Measurements from ENCODE around the gene PIWIL4. TPM values are rescaled to one million over a fixed set of nuclear protein-coding genes. Genes with fewer than 3 reads are reported as not detected.
"Not testable (repeated sequence)": the region's sequence is repeated elsewhere in the genome, so short reads cannot be mapped to it uniquely, and the experiment has no call there.

PIWIL4 gene
- total RNA-seq, 2 donors from 2014 or later = 0.48 to 1.1 TPM

GRCh38 chr11:94539420-94539819 lies 27.7 kb upstream of the PIWIL4 start:
- Mint-ChIP-seq H3K27ac (no peak overlapping the region), H3K27me3 (peaks cover 13% of the 10 kb centered on the region), H3K4me1 (peaks cover 4% of the 10 kb centered on the region), H3K4me3 (no peak overlapping the region), H3K36me3 (ENCODE audit: low read depth) (no peaks in the 10 kb centered on the region), H3K9me3 (no peaks in the 10 kb centered on the region)
- ATAC-seq (replicated peaks) = no peak

GRCh38 chr11:94543695-94544645 lies 23.2 kb upstream of the PIWIL4 start, which contains the start of gene FUT4:
TSS of gene FUT4 (plus strand) at chr11:94543921. CDS start at chr11:94544134, 213 bp downstream.
- peak; percentile 94 for ATAC-seq (replicated peaks)
- peak within 1 kb of the TSS; percentile 87 for H3K4me3 Mint-ChIP-seq
- H3K27ac Mint-ChIP-seq = peak within 1 kb of the TSS; percentile 95
- peaks cover 19% of the 10 kb centered on the region for H3K4me1 Mint-ChIP-seq
- no peaks in the 10 kb centered on the region for H3K9me3 Mint-ChIP-seq
- H3K27me3 Mint-ChIP-seq = no peaks in the 10 kb centered on the region
- H3K36me3 Mint-ChIP-seq (ENCODE audit: low read depth) = peaks cover 3% of the 10 kb centered on the region

- no peaks in the 10 kb centered on the region for H3K27me3 Mint-ChIP-seq
- peak; percentile 3 for ATAC-seq (replicated peaks)
- H3K4me3 Mint-ChIP-seq = peak overlapping the region; percentile 75
- H3K36me3 Mint-ChIP-seq (ENCODE audit: low read depth) = peaks cover 6% of the 10 kb centered on the region
- H3K27ac Mint-ChIP-seq = peak overlapping the region; percentile 33
- H3K9me3 Mint-ChIP-seq = no peaks in the 10 kb centered on the region
- peaks cover 20% of the 10 kb centered on the region for H3K4me1 Mint-ChIP-seq
Measured at GRCh38 chr11:94544646-94545263, 22.4 kb upstream of the PIWIL4 start.

GRCh38 chr11:94545264-94546161 lies 21.7 kb upstream of the PIWIL4 start:
- Mint-ChIP-seq H3K27me3 (no peaks in the 10 kb centered on the region), H3K36me3 (ENCODE audit: low read depth) (peaks cover 6% of the 10 kb centered on the region), H3K4me1 (peaks cover 27% of the 10 kb centered on the region), H3K4me3 (peak overlapping the region; percentile 75), H3K27ac (peak overlapping the region; percentile 33), H3K9me3 (no peaks in the 10 kb centered on the region)
- no peak for ATAC-seq (replicated peaks)

- Mint-ChIP-seq H3K9me3 (no peaks in the 10 kb centered on the region), H3K4me3 (peak overlapping the region; percentile 75), H3K4me1 (peaks cover 29% of the 10 kb centered on the region), H3K27ac (no peak overlapping the region), H3K36me3 (ENCODE audit: low read depth) (peaks cover 6% of the 10 kb centered on the region), H3K27me3 (no peaks in the 10 kb centered on the region)
- ATAC-seq (replicated peaks) = no peak
Measured at GRCh38 chr11:94546162-94546470, 21.1 kb upstream of the PIWIL4 start.

- Mint-ChIP-seq H3K27ac (peak overlapping the region; percentile 5), H3K36me3 (ENCODE audit: low read depth) (peaks cover 6% of the 10 kb centered on the region), H3K4me3 (peak overlapping the region; percentile 75), H3K4me1 (peaks cover 29% of the 10 kb centered on the region), H3K27me3 (no peaks in the 10 kb centered on the region), H3K9me3 (no peaks in the 10 kb centered on the region)
- no peak for ATAC-seq (replicated peaks)
Measured at GRCh38 chr11:94546886-94547285, 20.3 kb upstream of the PIWIL4 start.

GRCh38 chr11:94549146-94549545 lies 18.0 kb upstream of the PIWIL4 start:
- H3K4me3 Mint-ChIP-seq = no peak overlapping the region
- peaks cover 25% of the 10 kb centered on the region for H3K4me1 Mint-ChIP-seq
- no peak overlapping the region for H3K27ac Mint-ChIP-seq
- no peaks in the 10 kb centered on the region for H3K9me3 Mint-ChIP-seq
- H3K36me3 Mint-ChIP-seq (ENCODE audit: low read depth) = peaks cover 6% of the 10 kb centered on the region
- H3K27me3 Mint-ChIP-seq = no peaks in the 10 kb centered on the region
- no peak for ATAC-seq (replicated peaks)

- Mint-ChIP-seq H3K4me1 (peaks cover 25% of the 10 kb centered on the region), H3K36me3 (ENCODE audit: low read depth) (peaks cover 6% of the 10 kb centered on the region)
Measured at GRCh38 chr11:94550513-94550912, 16.7 kb upstream of the PIWIL4 start.

GRCh38 chr11:94553938-94554337 lies 13.2 kb upstream of the PIWIL4 start:
- peaks cover 10% of the 10 kb centered on the region for H3K4me1 Mint-ChIP-seq
- H3K27me3 Mint-ChIP-seq = no peaks in the 10 kb centered on the region
- ATAC-seq (replicated peaks) = no peak
- peaks cover 3% of the 10 kb centered on the region for H3K36me3 Mint-ChIP-seq (ENCODE audit: low read depth)
- H3K9me3 Mint-ChIP-seq = no peaks in the 10 kb centered on the region
- H3K4me3 Mint-ChIP-seq = no peak overlapping the region
- H3K27ac Mint-ChIP-seq = no peak overlapping the region

More at GRCh38 chr11:94550513-94550912, 16.7 kb upstream of the PIWIL4 start:
- ATAC-seq (replicated peaks) = no peak
- H3K9me3 Mint-ChIP-seq = no peaks in the 10 kb centered on the region
- peak overlapping the region; percentile 9 for H3K27ac Mint-ChIP-seq
- H3K27me3 Mint-ChIP-seq = no peaks in the 10 kb centered on the region
- no peak overlapping the region for H3K4me3 Mint-ChIP-seq

- not testable (repeated sequence) for H3K4me3 Mint-ChIP-seq; H3K4me1 Mint-ChIP-seq; H3K27me3 Mint-ChIP-seq; ATAC-seq (replicated peaks); H3K36me3 Mint-ChIP-seq (ENCODE audit: low read depth); H3K9me3 Mint-ChIP-seq
- H3K27ac Mint-ChIP-seq = peak overlapping the region; percentile 23
Measured at GRCh38 chr11:94555752-94556329, 11.3 kb upstream of the PIWIL4 start.

- H3K4me3 Mint-ChIP-seq = no peak overlapping the region
- H3K9me3 Mint-ChIP-seq = no peaks in the 10 kb centered on the region
- no peak overlapping the region for H3K27ac Mint-ChIP-seq
- no peaks in the 10 kb centered on the region for H3K4me1 Mint-ChIP-seq
- no peaks in the 10 kb centered on the region for H3K36me3 Mint-ChIP-seq (ENCODE audit: low read depth)
- ATAC-seq (replicated peaks) = no peak
- no peaks in the 10 kb centered on the region for H3K27me3 Mint-ChIP-seq
Measured at GRCh38 chr11:94557421-94557820, 9.7 kb upstream of the PIWIL4 start.

- Mint-ChIP-seq H3K36me3 (ENCODE audit: low read depth) (no peaks in the 10 kb centered on the region), H3K4me1 (no peaks in the 10 kb centered on the region), H3K27me3 (no peaks in the 10 kb centered on the region), H3K9me3 (no peaks in the 10 kb centered on the region), H3K27ac (no peak overlapping the region), H3K4me3 (no peak overlapping the region)
- no peak for ATAC-seq (replicated peaks)
Measured at GRCh38 chr11:94557992-94558391, 9.2 kb upstream of the PIWIL4 start.

GRCh38 chr11:94558468-94558867 lies 8.7 kb upstream of the PIWIL4 start:
- ATAC-seq (replicated peaks) = no peak

GRCh38 chr11:94558932-94559331 lies 8.2 kb upstream of the PIWIL4 start:
- H3K9me3 Mint-ChIP-seq = no peaks in the 10 kb centered on the region
- no peaks in the 10 kb centered on the region for H3K36me3 Mint-ChIP-seq (ENCODE audit: low read depth)
- H3K27ac Mint-ChIP-seq = no peak overlapping the region
- H3K27me3 Mint-ChIP-seq = no peaks in the 10 kb centered on the region
- H3K4me3 Mint-ChIP-seq = no peak overlapping the region
- no peak for ATAC-seq (replicated peaks)
- H3K4me1 Mint-ChIP-seq = no peaks in the 10 kb centered on the region

More at GRCh38 chr11:94558468-94558867, 8.7 kb upstream of the PIWIL4 start:
- no peak overlapping the region for H3K27ac Mint-ChIP-seq
- no peaks in the 10 kb centered on the region for H3K9me3 Mint-ChIP-seq
- no peak overlapping the region for H3K4me3 Mint-ChIP-seq
- H3K4me1 Mint-ChIP-seq = no peaks in the 10 kb centered on the region
- no peaks in the 10 kb centered on the region for H3K36me3 Mint-ChIP-seq (ENCODE audit: low read depth)
- H3K27me3 Mint-ChIP-seq = no peaks in the 10 kb centered on the region
